ENCODE results near the gene HACL1. TPM values are rescaled to one million over a fixed set of nuclear protein-coding genes. Genes with fewer than 3 reads are reported as not detected.

The HACL1 gene
- total RNA-seq, 4 donors from 2014 or later = 18.5 to 93.0 (median 25.7) TPM

GRCh38 chr3:15592968-15593367 is 8.4 kb downstream of the HACL1 start:
- Histone ChIP-seq H3K27me3 (no peaks in the 10 kb centered on the region), H3K36me3 (no peaks in the 10 kb centered on the region), H3K27ac (no peak overlapping the region), H3K4me1 (no peaks in the 10 kb centered on the region), H3K4me3 (no peak overlapping the region), H3K9me3 (no peaks in the 10 kb centered on the region)
- no peak for TF ChIP-seq CTCF (IDR thresholded peaks at IDR 0.05)
- no peak for TF ChIP-seq POLR2A (IDR thresholded peaks at IDR 0.05)
- no peak for DNase-seq
- intact Hi-C loops (cut with DNase I; ENCODE audit: low total_unique reads) = no loop called here

DNA sequence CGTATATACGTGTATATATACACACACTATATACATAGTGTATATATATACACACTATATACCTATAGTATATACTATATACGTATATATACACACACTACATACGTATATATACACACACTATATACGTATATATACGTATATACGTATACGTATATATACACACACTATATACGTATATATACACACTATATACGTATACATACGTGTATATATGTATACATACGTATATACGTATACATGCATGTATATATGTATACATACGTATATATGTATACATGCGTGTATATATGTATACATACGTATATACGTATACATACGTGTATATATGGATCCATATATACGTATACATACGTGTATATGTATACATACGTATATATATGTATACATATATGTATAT is 9.4 kb downstream of the HACL1 start:
- intact Hi-C loops (cut with DNase I; ENCODE audit: low total_unique reads) = no loop called here
- H3K9me3 ChIP-seq = no peaks in the 10 kb centered on the region
- H3K4me1 ChIP-seq = no peaks in the 10 kb centered on the region

GRCh38 chr3:15591242-15591641 is 10.1 kb downstream of the HACL1 start:
- H3K27me3 ChIP-seq = no peaks in the 10 kb centered on the region
- H3K27ac ChIP-seq = no peak overlapping the region
- no peak for DNase-seq
- no peak for TF ChIP-seq POLR2A (IDR thresholded peaks at IDR 0.05)
- TF ChIP-seq CTCF (IDR thresholded peaks at IDR 0.05) = no peak
- H3K9me3 ChIP-seq = no peaks in the 10 kb centered on the region
- no peaks in the 10 kb centered on the region for H3K36me3 ChIP-seq
- no peaks in the 10 kb centered on the region for H3K4me1 ChIP-seq
- intact Hi-C loops (cut with DNase I; ENCODE audit: low total_unique reads) = no loop called here
- H3K4me3 ChIP-seq = no peak overlapping the region

More for the DNA sequence above, 9.4 kb downstream of the HACL1 start:
- Histone ChIP-seq H3K27me3 (no peaks in the 10 kb centered on the region), H3K4me3 (no peak overlapping the region), H3K27ac (no peak overlapping the region), H3K36me3 (no peaks in the 10 kb centered on the region)
- DNase-seq = no peak
- no peak for TF ChIP-seq POLR2A (IDR thresholded peaks at IDR 0.05)
- TF ChIP-seq CTCF (IDR thresholded peaks at IDR 0.05) = no peak

GRCh38 chr3:15585111-15585845 is 16.1 kb downstream of the HACL1 start:
- no peaks in the 10 kb centered on the region for H3K36me3 ChIP-seq

More at GRCh38 chr3:15585111-15585845, 16.1 kb downstream of the HACL1 start:
- H3K27me3 ChIP-seq = no peaks in the 10 kb centered on the region
- DNase-seq = no peak
- H3K9me3 ChIP-seq = no peaks in the 10 kb centered on the region
- no peak overlapping the region for H3K27ac ChIP-seq
- intact Hi-C loops (cut with DNase I; ENCODE audit: low total_unique reads) = no loop called here
- H3K4me1 ChIP-seq = no peaks in the 10 kb centered on the region
- H3K4me3 ChIP-seq = no peak overlapping the region
- TF ChIP-seq POLR2A (IDR thresholded peaks at IDR 0.05) (no peak), CTCF (IDR thresholded peaks at IDR 0.05) (no peak)

Data from uterus (tissue), 4 donors.